Peyer's patch (tissue), 4 donors: ENCODE results near the gene CABP7.

Experiments used
- POLR2A ChIP-seq, 2 donors: fragments of 450-650 bp; IDR thresholded peaks; one replicate each; pipeline ENCODE4 v1.5.1; 2017; ENCODE audit warnings: antibody characterized with exemption in 2 of 2, mild to moderate bottlenecking in 2 of 2, moderate library complexity in 2 of 2
- TF ChIP-seq, protein P1 (sequence below), 6 experiments: fragments of 450-650 bp in 4 of 6; fragments of 200-600 bp in 2 of 6; sonication (generic) in 1 of 6; IDR thresholded peaks; one replicate each; pipeline ENCODE4 v1.5.1; 2017 to 2019; ENCODE audit warnings: antibody characterized with exemption in 6 of 6, mild to moderate bottlenecking in 3 of 6, moderate library complexity in 1 of 6

DNA sequence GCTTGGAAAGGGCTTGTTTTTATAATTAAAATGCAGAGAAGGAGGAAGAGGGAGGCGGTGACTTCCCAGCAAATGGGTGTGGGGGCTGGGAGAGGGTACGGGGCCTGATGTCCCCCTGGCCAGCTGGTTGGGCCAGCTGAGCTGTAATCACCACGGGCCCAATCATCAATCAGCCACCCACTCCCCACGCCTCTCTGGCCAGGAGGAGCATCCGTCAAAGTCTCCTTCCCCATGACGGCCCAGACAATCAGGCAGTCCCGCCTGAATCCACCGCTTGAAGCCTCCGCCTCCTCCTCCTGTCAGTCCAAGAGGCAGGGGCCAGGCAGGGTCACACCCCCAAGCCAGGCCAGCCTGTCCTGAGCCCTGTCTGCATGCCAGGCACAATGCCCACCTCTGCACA is 13.3 kb upstream of the CABP7 start:
- TF ChIP-seq, protein P1, sequence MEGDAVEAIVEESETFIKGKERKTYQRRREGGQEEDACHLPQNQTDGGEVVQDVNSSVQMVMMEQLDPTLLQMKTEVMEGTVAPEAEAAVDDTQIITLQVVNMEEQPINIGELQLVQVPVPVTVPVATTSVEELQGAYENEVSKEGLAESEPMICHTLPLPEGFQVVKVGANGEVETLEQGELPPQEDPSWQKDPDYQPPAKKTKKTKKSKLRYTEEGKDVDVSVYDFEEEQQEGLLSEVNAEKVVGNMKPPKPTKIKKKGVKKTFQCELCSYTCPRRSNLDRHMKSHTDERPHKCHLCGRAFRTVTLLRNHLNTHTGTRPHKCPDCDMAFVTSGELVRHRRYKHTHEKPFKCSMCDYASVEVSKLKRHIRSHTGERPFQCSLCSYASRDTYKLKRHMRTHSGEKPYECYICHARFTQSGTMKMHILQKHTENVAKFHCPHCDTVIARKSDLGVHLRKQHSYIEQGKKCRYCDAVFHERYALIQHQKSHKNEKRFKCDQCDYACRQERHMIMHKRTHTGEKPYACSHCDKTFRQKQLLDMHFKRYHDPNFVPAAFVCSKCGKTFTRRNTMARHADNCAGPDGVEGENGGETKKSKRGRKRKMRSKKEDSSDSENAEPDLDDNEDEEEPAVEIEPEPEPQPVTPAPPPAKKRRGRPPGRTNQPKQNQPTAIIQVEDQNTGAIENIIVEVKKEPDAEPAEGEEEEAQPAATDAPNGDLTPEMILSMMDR (IDR thresholded peaks at IDR 0.05) = no peak
- TF ChIP-seq POLR2A (IDR thresholded peaks at IDR 0.05) = no peak
